ENCODE results near the gene ACKR1. TPM values are rescaled to one million over a fixed set of nuclear protein-coding genes. Genes with fewer than 3 reads are reported as not detected.

The ACKR1 gene
- total and polyA plus RNA-seq, 2 donors (not counting 1 experiment from before 2014, with no cell fraction given): not detected

DNA sequence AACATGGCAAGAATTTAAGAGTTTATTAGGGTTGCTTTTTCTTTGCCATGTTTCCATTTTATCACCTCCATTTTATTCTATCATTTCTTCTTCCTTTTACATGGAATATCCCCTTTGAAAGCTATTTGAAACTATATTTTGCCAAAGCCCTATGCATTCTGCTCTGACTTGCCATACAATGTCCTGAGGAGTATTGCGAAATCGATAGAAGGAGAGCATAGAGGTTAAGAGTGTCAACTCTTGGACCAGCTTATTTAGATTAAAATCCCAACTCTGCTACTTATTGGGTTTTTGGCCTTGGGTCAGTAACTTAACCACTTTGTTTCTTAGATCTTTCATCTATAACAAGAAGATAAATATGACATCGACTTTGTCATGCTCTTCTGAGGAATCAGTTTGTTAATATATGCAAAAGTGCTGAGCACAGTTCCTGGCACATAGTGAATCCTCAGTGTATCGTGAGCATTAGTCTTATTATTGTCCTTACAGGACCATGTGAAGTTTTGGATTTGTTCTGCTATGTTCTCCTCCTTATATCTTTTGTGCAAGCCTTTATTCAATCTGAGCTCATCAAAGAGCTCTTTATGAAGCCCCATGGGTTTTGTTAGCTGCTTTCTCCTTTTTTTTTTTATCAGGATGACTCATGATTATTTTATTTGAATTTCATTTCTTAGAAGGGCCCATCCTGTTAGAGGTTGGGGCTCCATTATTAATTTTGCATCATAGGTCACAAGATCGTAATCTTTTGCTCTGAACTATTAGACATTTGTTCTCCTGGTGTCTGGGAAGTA, 17.6 kb downstream of the ACKR1 start:
- H3K79me2 ChIP-seq (ENCODE audit: control insufficient read depth, insufficient read depth, low read length): no peaks in the 10 kb centered on the region
- no peak for TF ChIP-seq EZH2 (IDR thresholded peaks at IDR 0.05; ENCODE audit: low read length, missing control alignments)
- TF ChIP-seq, protein P1, sequence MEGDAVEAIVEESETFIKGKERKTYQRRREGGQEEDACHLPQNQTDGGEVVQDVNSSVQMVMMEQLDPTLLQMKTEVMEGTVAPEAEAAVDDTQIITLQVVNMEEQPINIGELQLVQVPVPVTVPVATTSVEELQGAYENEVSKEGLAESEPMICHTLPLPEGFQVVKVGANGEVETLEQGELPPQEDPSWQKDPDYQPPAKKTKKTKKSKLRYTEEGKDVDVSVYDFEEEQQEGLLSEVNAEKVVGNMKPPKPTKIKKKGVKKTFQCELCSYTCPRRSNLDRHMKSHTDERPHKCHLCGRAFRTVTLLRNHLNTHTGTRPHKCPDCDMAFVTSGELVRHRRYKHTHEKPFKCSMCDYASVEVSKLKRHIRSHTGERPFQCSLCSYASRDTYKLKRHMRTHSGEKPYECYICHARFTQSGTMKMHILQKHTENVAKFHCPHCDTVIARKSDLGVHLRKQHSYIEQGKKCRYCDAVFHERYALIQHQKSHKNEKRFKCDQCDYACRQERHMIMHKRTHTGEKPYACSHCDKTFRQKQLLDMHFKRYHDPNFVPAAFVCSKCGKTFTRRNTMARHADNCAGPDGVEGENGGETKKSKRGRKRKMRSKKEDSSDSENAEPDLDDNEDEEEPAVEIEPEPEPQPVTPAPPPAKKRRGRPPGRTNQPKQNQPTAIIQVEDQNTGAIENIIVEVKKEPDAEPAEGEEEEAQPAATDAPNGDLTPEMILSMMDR (conservative IDR thresholded peaks at IDR 0.05 in 1 of 2, IDR thresholded peaks at IDR 0.05 in 1 of 2; ENCODE audit: low read depth in 1 of 2, low read length in 2 of 2): no peak
- DNase-seq (ENCODE audit: low read depth in 2 of 2): no peak
- H4K20me1 ChIP-seq (ENCODE audit: control insufficient read depth, extremely low read depth, insufficient read depth, low read length): no peaks in the 10 kb centered on the region
- no peak overlapping the region for H3K4me3 ChIP-seq (replicated peaks in 1 of 4; ENCODE audit: control extremely low read depth in 1 of 4, insufficient read depth in 1 of 4, low read depth in 3 of 4, low read length in 4 of 4)
- no peak overlapping the region for H3K9ac ChIP-seq (ENCODE audit: insufficient read depth, low read length)
- no peak overlapping the region for H3K4me2 ChIP-seq (ENCODE audit: extremely low read depth, insufficient read depth, low read length)
- H3K27ac ChIP-seq (ENCODE audit: insufficient read depth, low read length): no peak overlapping the region
- no peaks in the 10 kb centered on the region for H3K27me3 ChIP-seq (ENCODE audit: control insufficient read depth, insufficient read depth, low read length)
- no peak overlapping the region for H2AFZ ChIP-seq (ENCODE audit: low read length)
- no peaks in the 10 kb centered on the region for H3K36me3 ChIP-seq (ENCODE audit: control insufficient read depth, insufficient read depth, low read length)
- H3K4me1 ChIP-seq (ENCODE audit: control insufficient read depth, extremely low read depth, insufficient read depth, low read length): no peaks in the 10 kb centered on the region
- H3K9me3 ChIP-seq (ENCODE audit: control insufficient read depth, insufficient read depth, low read depth, low read length): no peaks in the 10 kb centered on the region

DNA sequence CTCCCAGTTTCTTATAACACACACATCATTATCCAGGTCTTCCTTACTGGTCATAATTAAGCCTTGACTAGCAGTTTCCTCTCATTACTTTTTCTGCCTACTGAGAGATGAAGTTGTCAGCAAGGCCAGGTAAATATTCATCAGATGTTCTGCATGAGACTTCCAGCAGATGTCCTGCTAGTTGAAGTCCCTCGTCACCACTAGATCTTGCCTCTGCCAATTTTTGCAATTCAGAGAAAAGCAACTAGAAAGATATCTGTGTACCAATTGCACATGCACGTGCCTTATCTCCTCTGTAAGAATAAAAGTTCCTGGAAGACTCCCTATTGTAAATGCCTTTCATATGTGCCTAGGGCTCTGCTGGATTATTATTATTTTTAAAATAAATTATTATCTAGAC, 18.3 kb downstream of the ACKR1 start:
- Histone ChIP-seq H3K9me3 (ENCODE audit: control insufficient read depth, insufficient read depth, low read depth, low read length) (no peaks in the 10 kb centered on the region), H3K36me3 (ENCODE audit: control insufficient read depth, insufficient read depth, low read length) (no peaks in the 10 kb centered on the region), H4K20me1 (ENCODE audit: control insufficient read depth, extremely low read depth, insufficient read depth, low read length) (no peaks in the 10 kb centered on the region), H3K27me3 (ENCODE audit: control insufficient read depth, insufficient read depth, low read length) (no peaks in the 10 kb centered on the region), H3K4me1 (ENCODE audit: control insufficient read depth, extremely low read depth, insufficient read depth, low read length) (no peaks in the 10 kb centered on the region), H2AFZ (ENCODE audit: low read length) (no peak overlapping the region), H3K4me2 (ENCODE audit: extremely low read depth, insufficient read depth, low read length) (no peak overlapping the region), H3K4me3 (replicated peaks in 1 of 4; ENCODE audit: control extremely low read depth in 1 of 4, insufficient read depth in 1 of 4, low read depth in 3 of 4, low read length in 4 of 4) (no peak overlapping the region), H3K27ac (ENCODE audit: insufficient read depth, low read length) (no peak overlapping the region), H3K79me2 (ENCODE audit: control insufficient read depth, insufficient read depth, low read length) (no peaks in the 10 kb centered on the region), H3K9ac (ENCODE audit: insufficient read depth, low read length) (no peak overlapping the region)
- TF ChIP-seq EZH2 (IDR thresholded peaks at IDR 0.05; ENCODE audit: low read length, missing control alignments): no peak
- TF ChIP-seq, protein P1 (conservative IDR thresholded peaks at IDR 0.05 in 1 of 2, IDR thresholded peaks at IDR 0.05 in 1 of 2; ENCODE audit: low read depth in 1 of 2, low read length in 2 of 2): no peak
- DNase-seq (ENCODE audit: low read depth in 2 of 2): no peak

DNA sequence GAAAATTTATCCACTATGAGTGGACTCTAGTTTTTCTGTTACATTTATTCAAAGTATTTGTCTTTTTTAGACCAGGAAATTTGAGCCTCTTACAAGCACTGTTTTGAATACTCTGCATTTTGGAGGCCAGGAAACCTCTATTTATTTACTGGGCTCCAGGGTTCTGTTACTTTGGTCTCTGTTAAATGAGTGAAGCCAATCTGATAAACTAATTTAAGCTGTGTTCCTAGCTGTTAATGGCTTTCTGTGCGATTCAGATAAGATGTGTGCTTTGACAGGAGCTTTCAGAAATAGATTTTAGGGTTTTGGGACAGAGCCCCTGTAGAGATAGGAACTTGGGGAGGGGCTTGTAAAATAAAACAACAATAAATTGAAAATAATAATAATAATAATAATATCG, 23.9 kb downstream of the ACKR1 start:
- TF ChIP-seq, protein P1 (conservative IDR thresholded peaks at IDR 0.05 in 1 of 2, IDR thresholded peaks at IDR 0.05 in 1 of 2; ENCODE audit: low read depth in 1 of 2, low read length in 2 of 2): no peak
- no peak for TF ChIP-seq EZH2 (IDR thresholded peaks at IDR 0.05; ENCODE audit: low read length, missing control alignments)
- H3K36me3 ChIP-seq (ENCODE audit: control insufficient read depth, insufficient read depth, low read length): no peaks in the 10 kb centered on the region
- no peak overlapping the region for H3K4me3 ChIP-seq (replicated peaks in 1 of 4; ENCODE audit: control extremely low read depth in 1 of 4, insufficient read depth in 1 of 4, low read depth in 3 of 4, low read length in 4 of 4)
- no peaks in the 10 kb centered on the region for H3K9me3 ChIP-seq (ENCODE audit: control insufficient read depth, insufficient read depth, low read depth, low read length)
- H3K27me3 ChIP-seq (ENCODE audit: control insufficient read depth, insufficient read depth, low read length): no peaks in the 10 kb centered on the region
- H3K4me2 ChIP-seq (ENCODE audit: extremely low read depth, insufficient read depth, low read length): no peak overlapping the region
- no peak for DNase-seq (ENCODE audit: low read depth in 2 of 2)
- H3K27ac ChIP-seq (ENCODE audit: insufficient read depth, low read length): no peak overlapping the region
- no peaks in the 10 kb centered on the region for H3K4me1 ChIP-seq (ENCODE audit: control insufficient read depth, extremely low read depth, insufficient read depth, low read length)
- no peak overlapping the region for H2AFZ ChIP-seq (ENCODE audit: low read length)
- no peaks in the 10 kb centered on the region for H3K79me2 ChIP-seq (ENCODE audit: control insufficient read depth, insufficient read depth, low read length)
- H4K20me1 ChIP-seq (ENCODE audit: control insufficient read depth, extremely low read depth, insufficient read depth, low read length): no peaks in the 10 kb centered on the region
- no peak overlapping the region for H3K9ac ChIP-seq (ENCODE audit: insufficient read depth, low read length)

All from fibroblast of lung (primary cell).